ENCODE results near the gene CRMP1.
A peak's percentile ranks its signal among the peaks of the same experiment; 100 is the strongest.
"Not testable (repeated sequence)": the region's sequence is repeated elsewhere in the genome, so short reads cannot be mapped to it uniquely, and the experiment has no call there.

Gene CRMP1

DNA sequence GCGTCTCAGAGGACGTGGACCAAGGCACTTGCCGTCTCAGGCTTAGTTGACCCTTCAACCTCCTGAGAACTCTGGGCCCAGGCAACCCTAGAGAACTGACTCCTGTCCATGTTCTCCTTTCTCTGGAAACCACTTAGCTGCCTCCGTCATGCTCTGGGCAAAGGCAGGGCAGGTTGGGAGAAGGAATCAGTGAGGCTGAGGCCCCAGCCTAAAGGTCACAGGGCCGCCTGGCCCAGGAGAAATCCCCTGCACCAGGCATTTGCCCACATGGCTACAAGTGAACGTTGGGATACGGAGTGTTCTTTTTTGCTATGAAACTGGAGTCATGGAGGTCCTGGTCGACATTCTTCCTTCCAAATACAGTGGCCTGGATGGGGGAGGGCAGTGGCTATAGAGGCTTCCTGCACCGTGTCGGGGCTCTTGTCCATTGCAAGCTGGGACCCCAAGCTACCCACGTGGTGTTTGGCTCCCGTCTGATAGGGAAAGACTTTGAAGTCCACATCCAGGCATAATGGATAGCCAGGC, 76.0 kb downstream of the CRMP1 start:
- no peak for DNase-seq

GRCh38 chr4:5816101-5816500, 76.8 kb downstream of the CRMP1 start:
- no peak for DNase-seq

- no peak for DNase-seq
These were observed 77.2 kb downstream of the CRMP1 start for GRCh38 chr4:5815641-5816040.

DNA sequence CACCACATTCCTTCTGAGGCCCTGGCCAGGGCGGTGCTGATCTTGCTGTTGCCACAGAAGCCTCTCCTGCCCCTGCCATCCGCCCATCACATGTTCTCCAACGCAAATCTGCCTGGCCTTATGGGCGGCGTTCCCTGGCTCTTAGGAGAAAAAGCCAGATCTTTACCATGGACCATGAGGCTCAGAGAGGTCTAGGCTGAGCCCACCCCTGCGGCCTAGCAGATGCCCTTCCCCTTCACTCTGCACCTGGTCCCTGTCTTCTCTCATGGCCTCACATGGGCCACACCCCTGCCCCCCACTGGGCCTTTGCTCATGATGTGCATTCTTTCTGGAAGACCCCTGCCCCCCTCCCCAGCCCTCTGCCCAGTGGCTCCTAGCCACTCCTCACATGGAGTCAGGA, 78.5 kb downstream of the CRMP1 start:
- no peak for DNase-seq

DNA sequence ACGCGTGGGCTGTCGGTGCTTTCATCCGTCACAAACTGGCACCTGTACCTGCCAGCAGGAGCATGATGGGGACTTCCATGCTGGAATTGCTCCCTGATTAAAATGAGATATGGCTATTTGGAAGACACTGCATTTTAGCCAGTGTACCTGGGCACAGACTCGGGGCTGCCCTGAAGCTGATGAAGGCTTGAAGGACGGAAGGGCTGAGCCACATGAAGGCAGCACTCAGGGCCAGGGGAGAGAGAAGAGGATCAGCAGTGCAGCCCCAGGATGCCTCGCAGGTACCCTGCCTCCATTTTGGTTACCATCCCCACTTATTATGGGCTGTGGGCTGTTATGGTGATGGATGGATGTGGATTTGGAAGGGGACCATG, 79.0 kb downstream of the CRMP1 start:
- DNase-seq, result no peak

DNA sequence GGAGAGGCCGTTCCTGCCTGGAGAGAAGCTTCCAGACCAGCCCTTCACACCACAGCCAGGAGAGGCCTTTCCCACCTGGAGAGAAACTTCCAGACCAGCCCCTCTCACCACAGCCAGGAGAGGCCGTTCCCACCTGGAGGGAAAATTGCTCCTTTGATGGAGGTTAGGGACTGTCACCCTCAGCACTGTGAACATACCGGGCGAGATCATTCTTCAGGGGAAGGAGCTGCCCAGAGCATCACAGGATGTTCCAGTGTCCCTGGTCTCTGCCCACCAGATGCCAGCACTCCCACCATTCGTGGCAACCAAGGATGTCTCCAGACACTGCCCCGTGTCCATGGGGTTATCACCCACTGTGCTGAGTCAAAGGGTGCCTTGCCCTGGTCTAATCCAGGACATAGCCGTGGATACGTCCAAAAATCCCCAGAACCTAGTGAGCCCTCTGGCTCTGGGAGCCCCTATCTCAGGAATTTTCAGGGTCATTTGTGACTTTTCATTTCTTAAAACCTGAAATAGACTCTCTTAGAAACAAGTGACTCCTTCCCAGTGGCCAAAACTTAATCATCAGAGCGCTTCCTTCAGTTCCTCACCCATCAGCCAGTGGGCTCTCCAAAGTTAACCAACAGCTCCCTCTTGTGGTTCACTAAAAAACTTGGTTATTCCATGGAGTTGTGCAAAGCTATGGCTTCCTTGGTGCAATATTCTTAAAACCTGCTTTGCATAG, 80.2 kb downstream of the CRMP1 start:
- peak; percentile 19 to 39 for DNase-seq

GRCh38 chr4:5812057-5812456, 80.8 kb downstream of the CRMP1 start:
- not testable (repeated sequence) for DNase-seq

GRCh38 chr4:5810770-5811430, 82.0 kb downstream of the CRMP1 start:
- no peak for DNase-seq

DNA sequence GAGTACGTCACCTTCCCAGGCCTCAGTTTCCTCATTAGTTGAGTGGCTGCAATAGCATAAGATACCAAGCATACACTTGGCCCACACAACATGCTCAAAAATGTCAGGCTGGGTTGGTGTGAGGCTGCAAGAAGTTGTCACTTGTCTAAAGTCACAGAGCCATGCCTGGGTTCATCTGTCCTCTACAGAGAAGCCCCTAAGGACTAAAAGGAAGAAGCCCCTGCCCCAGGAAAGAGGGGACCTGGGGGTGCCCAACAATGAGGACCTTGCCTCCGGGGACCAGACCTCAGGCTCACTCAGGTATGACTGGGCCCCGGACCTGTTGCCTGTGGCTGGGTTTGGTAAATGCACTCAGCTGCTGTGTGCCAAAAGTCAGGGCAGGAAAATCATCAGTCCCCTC, 82.7 kb downstream of the CRMP1 start:
- DNase-seq, result no peak

GRCh38 chr4:5809216-5809776, 83.6 kb downstream of the CRMP1 start:
- no peak for DNase-seq

GRCh38 chr4:5808081-5808741, 84.7 kb downstream of the CRMP1 start:
- DNase-seq, result no peak

- no peak for DNase-seq
These were observed 87.6 kb downstream of the CRMP1 start for GRCh38 chr4:5805270-5805669.

- DNase-seq, result no peak
These were observed 88.2 kb downstream of the CRMP1 start for GRCh38 chr4:5804656-5805055.

DNA sequence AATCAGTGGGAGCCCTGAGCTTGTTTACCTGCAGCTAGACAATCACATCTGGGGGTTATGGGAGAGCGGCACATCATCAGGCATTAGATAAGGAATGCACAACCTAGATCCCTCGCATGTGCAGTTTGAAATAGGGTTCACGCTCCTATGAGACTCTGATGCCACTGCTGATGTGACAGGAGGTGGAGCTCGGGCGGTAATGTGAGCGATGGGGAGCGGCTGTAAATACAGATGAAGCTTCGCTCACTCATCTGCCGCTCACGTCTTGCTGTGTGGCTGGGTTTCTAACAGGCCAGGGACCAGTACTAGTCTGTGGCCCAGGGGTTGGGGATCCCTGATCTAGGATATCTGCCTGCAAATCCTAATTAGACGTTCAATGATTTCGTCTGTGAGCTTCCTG, 90.3 kb downstream of the CRMP1 start:
- DNase-seq, result no peak

GRCh38 chr4:5801696-5802095, 91.2 kb downstream of the CRMP1 start:
- DNase-seq, result no peak

- no peak for DNase-seq
These were observed 92.4 kb downstream of the CRMP1 start for GRCh38 chr4:5800496-5800895.

DNA sequence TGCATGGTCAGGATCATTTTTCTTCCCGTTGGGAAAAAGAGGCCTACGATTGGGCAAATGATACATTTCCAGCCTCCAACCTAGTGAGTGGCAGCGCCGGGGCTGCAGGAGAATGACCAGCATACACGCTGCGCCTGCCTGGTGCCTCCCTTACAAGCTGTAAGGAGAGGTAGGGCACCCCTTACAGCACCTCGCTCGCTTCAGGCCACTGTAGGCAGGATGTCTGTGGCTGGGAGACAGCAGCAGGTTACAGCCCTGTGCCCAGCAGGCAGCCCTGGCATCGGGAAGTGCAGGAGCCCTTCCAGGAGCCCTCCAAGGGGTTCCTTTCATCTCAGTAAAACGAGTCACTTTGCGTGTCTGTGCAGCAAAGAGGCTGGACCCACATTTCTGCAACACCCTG, 93.5 kb downstream of the CRMP1 start:
- no peak for DNase-seq

DNA sequence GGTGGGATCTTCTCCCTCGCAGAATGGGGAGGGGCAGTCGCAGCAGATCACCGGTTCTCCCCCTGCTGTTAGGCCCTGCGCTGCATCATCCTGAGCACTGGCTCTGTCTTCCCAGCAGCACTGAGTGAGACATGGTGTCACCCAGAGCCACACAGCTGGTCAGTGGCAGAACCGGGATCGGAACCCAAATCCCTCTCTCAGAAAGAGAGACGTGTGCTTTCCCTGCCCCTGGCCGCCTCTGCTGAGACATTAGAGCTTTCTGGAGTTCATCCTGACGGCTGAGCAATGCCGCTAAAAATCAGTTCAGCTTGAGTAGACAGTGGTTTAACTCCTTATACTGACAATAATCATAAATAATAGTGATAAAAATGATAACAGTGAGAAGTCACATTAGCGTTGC, 93.9 kb downstream of the CRMP1 start:
- DNase-seq, result no peak

DNA sequence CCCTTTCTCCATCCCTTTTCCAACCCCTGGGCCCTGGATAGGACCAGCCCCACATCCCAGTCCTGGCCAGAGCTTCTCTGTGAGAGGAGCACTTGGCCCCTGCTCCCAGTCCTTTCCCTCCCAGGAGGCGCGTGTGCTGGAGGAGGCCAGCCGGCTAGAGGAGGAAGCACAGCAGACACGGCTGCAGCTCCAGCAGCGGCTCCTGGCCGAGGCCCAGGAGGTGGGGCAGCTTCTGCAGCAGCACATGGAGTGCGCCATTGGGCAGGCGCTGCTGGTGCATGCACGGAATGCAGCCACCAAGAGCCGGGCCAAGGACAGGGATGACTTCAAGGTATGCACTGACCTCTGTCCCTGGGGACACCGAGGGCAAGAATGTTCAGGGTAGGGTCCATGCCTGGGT, 94.4 kb downstream of the CRMP1 start:
- no peak for DNase-seq

DNA sequence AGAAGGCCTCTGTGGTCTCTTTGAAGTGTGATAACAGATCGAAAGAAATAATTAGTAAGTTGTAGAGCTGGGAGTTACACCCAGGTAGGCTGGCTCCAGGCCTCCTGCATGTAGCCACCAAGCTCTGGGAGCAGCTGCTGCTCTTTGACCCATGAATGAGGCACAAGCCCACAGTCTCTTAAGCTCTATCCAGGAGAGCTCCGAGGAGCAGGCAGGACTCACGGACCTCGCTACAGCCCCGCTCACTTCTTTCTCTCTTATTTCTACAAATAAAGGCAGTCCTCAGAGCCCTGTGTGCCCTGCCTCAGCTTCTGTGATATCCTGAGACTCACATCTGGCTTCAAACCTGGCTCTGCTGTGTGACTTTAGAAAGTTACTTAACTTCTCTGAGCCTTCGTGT, 95.0 kb downstream of the CRMP1 start:
- DNase-seq, result no peak

DNA sequence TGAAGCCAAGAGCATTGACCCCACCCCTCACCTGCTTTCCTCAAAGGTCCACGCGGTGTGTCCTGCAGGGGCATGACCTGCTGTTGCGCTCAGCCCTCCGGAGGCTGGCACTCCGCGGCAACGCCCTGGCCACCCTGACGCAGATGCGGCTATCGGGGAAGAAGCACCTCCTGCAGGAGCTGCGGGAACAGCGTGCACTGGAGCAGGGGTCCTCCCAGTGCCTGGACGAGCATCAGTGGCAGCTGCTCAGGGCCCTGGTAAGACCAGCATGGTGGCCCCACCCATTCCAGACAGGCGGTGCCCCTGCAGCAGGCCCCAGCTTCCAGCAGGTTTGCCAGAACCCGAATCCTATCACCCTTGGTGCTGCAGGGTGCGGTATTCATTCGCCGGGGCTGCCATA, 95.9 kb downstream of the CRMP1 start:
- no peak for DNase-seq

- no peak for DNase-seq
These were observed 97.3 kb downstream of the CRMP1 start for GRCh38 chr4:5795580-5795979.

- DNase-seq, result no peak
These were observed 99.4 kb downstream of the CRMP1 start for GRCh38 chr4:5793514-5793913.

DNA sequence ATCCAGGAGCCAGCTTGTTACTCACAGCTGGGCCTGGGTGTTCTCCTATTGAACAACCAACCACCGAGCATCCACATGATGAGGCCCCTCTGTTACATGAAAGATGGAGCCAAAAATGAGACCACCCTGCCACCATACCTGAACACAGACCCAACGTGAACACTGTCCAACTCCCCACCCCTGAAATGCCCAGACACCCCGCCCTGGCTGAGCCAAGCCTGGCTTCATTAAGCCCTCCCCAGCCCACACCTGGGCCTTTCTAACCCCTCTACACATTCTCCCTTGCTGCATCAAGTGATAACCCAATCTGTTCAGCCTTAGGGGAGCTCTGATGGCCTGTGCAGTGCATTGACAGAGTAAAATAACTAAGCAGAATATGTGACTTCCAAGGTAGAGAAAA, 101.2 kb downstream of the CRMP1 start:
- DNase-seq, result no peak
